Gastrocnemius medialis (tissue), 4 donors: Measurements from ENCODE around the gene IDH3B.

Source experiments
- POLR2A ChIP-seq, 2 donors: fragments of 450-650 bp; IDR thresholded peaks; one replicate each; pipeline ENCODE4 v1.6.1; 2017; ENCODE audit warnings: antibody characterized with exemption in 2 of 2, mild to moderate bottlenecking in 2 of 2, moderate library complexity in 2 of 2
- TF ChIP-seq, protein P1 (sequence below), 5 experiments: fragments of 450-650 bp in 3 of 5; fragments of 200-600 bp in 2 of 5; sonication (generic) in 2 of 5; IDR thresholded peaks in 4 of 5; conservative IDR thresholded peaks in 1 of 5; 1 replicate in 4 of 5; 2 replicates in 1 of 5; pipeline ENCODE4 v1.5.1; 2016 to 2019; ENCODE audit warnings: antibody characterized with exemption in 5 of 5, mild to moderate bottlenecking in 3 of 5, moderate library complexity in 3 of 5

DNA sequence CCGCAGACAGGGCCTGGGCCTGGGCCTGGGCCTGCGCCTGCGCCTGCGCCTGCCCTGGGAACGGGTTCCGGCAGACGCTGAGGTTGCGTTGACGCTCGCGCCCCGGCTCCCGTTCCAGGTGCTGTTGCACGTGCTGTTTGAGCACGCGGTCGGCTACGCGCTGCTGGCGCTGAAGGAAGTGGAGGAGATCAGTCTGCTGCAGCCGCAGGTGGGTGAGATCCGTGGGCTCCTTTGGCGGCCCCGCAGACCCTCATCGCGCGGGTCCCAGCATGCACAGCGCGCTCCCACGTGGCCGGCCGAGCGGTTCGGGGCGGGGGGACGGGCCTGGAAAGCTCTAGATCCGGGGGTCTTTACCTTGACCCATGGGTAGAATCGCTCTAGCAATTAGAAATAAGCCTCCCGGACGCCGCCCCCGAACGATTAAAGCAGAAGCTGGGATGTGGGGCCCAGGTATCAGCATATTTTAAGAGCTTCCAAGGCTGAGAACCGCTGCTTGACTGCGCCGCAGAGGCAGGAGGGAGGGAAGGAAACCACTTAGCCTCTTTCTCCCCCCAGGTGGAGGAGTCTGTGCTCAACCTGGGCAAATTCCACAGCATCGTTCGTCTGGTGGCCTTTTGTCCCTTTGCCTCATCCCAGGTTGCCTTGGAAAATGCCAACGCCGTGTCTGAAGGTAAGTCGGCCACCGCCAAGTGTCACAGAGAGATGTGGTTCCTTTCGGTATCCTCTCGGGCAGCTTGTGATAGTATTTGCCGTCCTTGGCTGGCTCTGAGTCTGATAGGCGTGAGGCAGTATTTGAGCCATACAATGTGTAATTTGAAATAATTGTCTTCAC lies 11.1 kb downstream of the IDH3B start:
- TF ChIP-seq, protein P1, sequence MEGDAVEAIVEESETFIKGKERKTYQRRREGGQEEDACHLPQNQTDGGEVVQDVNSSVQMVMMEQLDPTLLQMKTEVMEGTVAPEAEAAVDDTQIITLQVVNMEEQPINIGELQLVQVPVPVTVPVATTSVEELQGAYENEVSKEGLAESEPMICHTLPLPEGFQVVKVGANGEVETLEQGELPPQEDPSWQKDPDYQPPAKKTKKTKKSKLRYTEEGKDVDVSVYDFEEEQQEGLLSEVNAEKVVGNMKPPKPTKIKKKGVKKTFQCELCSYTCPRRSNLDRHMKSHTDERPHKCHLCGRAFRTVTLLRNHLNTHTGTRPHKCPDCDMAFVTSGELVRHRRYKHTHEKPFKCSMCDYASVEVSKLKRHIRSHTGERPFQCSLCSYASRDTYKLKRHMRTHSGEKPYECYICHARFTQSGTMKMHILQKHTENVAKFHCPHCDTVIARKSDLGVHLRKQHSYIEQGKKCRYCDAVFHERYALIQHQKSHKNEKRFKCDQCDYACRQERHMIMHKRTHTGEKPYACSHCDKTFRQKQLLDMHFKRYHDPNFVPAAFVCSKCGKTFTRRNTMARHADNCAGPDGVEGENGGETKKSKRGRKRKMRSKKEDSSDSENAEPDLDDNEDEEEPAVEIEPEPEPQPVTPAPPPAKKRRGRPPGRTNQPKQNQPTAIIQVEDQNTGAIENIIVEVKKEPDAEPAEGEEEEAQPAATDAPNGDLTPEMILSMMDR (IDR thresholded peaks at IDR 0.05 in 4 of 5, conservative IDR thresholded peaks at IDR 0.05 in 1 of 5), result no peak
- peak in 1 of 2 donors; percentile 19 for TF ChIP-seq POLR2A (IDR thresholded peaks at IDR 0.05)
